RWPE1 (cell line): ENCODE results near the gene FEM1C.

Source experiments
- CTCF ChIA-PET: fragments of 350-600 bp; sonication (Branson Sonifier 250); formaldehyde crosslinking; extraction: SDS; loops from one replicate; lab custom pipeline; 2021; lab: Yijun Ruan, JAX
- POLR2A ChIA-PET: fragments of 400-600 bp; formaldehyde crosslinking; extraction: SDS; loops from one replicate; lab custom pipeline; 2020; ENCODE audit warnings: antibody characterized with exemption; ENCODE audit not compliant: low non-redundant PET; lab: Yijun Ruan, JAX
- DNase-seq: peaks from one replicate; pipeline ENCODE4 v3.0.0; 2012; ENCODE audit warnings: low spot score
- H3K27ac ChIP-seq: fragments of 450-650 bp; 2 replicates; pipeline ENCODE4 v1.5.1; 2017
- TF ChIP-seq, protein P1 (sequence below): fragments of 450-650 bp; conservative IDR thresholded peaks from 2 replicates; pipeline ENCODE4 v1.5.1; 2017; ENCODE audit warnings: low read depth, mild to moderate bottlenecking

Gene FEM1C

DNA sequence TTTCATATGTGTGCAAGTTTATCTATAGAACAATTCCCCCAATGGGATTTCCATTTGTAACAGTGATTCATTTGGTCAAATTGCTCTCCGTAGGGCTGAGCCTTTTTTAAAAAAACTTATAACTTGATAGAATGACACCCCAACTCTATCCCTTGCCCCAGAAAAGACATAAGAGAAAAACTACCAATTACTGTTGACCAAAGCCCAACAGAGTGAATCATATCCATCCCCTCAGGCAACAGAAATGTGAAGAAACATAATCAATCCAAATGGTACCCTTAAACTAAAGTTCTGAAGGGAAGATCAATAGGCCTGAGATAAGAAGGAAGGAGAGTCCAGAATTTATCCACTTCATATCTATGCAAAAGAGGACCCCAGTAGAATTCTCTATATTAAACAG, 39.9 kb upstream of the FEM1C start:
- ChIA-PET POLR2A (no interaction called here), CTCF (interaction anchor here (0.6 kb wide), 1 partner anchor 275 kb away, joined by 3 read pairs; no protein-coding TSS in a partner anchor)
- no peak for DNase-seq
- H3K27ac ChIP-seq = no peak overlapping the region
- TF ChIP-seq, protein P1, sequence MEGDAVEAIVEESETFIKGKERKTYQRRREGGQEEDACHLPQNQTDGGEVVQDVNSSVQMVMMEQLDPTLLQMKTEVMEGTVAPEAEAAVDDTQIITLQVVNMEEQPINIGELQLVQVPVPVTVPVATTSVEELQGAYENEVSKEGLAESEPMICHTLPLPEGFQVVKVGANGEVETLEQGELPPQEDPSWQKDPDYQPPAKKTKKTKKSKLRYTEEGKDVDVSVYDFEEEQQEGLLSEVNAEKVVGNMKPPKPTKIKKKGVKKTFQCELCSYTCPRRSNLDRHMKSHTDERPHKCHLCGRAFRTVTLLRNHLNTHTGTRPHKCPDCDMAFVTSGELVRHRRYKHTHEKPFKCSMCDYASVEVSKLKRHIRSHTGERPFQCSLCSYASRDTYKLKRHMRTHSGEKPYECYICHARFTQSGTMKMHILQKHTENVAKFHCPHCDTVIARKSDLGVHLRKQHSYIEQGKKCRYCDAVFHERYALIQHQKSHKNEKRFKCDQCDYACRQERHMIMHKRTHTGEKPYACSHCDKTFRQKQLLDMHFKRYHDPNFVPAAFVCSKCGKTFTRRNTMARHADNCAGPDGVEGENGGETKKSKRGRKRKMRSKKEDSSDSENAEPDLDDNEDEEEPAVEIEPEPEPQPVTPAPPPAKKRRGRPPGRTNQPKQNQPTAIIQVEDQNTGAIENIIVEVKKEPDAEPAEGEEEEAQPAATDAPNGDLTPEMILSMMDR = no peak

- ChIA-PET POLR2A (no interaction called here), CTCF (interaction anchor here (0.7 kb wide), 1 partner anchor 149 kb away, joined by 3 read pairs; no protein-coding TSS in a partner anchor)
- DNase-seq = no peak
- TF ChIP-seq, protein P1 = no peak
- H3K27ac ChIP-seq = no peak overlapping the region
Measured at GRCh38 chr5:115583474-115583873, 38.9 kb upstream of the FEM1C start.

DNA sequence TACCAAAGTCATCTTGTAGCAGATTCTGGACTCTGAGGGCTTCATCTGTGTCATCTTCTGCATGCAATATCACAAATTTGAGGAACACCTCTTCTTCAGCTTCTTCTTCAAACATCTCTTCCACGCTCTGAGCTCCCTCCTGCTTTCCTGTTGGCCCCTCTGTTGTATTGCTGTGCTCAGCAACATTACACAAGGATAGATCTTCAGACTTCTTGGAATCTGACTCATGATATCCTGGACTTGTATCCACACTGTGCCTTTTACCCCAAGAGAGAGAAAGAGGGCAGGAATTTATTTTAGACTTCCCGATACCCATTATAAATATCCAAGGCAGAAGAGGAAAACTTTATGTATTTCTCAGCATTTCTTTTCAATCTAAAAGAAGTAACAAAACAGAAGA, 36.4 kb upstream of the FEM1C start:
- ChIA-PET CTCF (no interaction called here), POLR2A (no interaction called here)
- H3K27ac ChIP-seq = no peak overlapping the region
- DNase-seq = no peak
- TF ChIP-seq, protein P1 = no peak

DNA sequence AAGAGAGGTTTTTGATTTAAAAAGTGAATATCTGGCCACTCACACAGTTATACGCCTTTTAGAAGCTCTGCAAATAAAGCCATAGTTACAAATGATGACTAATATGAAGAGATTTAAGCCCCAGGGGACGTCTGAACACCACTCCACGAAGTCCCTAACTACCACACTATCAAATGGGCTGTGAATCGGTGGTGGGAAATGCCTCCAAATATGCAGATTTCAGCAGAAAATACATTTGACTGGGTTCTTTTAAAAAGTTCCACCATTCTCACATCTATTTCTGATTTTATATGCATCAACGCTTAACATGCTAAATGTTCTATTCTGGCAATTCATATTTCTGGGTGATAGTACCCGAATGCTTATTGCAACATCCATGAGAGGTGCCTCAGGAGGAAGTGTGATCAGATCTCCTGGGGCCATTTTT, 35.2 kb upstream of the FEM1C start:
- CTCF ChIA-PET = no interaction called here
- DNase-seq = peak; percentile 44
- POLR2A ChIA-PET = no interaction called here
- no peak overlapping the region for H3K27ac ChIP-seq
- TF ChIP-seq, protein P1 = no peak

GRCh38 chr5:115579216-115579615, 34.6 kb upstream of the FEM1C start:
- H3K27ac ChIP-seq = no peak overlapping the region
- CTCF ChIA-PET = no interaction called here
- no peak for DNase-seq
- TF ChIP-seq, protein P1 = no peak
- POLR2A ChIA-PET = no interaction called here

- CTCF ChIA-PET = no interaction called here
- DNase-seq = no peak
- TF ChIP-seq, protein P1 = no peak
- H3K27ac ChIP-seq = no peak overlapping the region
- POLR2A ChIA-PET = no interaction called here
Measured at GRCh38 chr5:115578657-115579056, 34.1 kb upstream of the FEM1C start.
